Measurements from ENCODE around the gene TFR2.
"Not testable (repeated sequence)": the region's sequence is repeated elsewhere in the genome, so short reads cannot be mapped to it uniquely, and the experiment has no call there.

TFR2 gene

DNA sequence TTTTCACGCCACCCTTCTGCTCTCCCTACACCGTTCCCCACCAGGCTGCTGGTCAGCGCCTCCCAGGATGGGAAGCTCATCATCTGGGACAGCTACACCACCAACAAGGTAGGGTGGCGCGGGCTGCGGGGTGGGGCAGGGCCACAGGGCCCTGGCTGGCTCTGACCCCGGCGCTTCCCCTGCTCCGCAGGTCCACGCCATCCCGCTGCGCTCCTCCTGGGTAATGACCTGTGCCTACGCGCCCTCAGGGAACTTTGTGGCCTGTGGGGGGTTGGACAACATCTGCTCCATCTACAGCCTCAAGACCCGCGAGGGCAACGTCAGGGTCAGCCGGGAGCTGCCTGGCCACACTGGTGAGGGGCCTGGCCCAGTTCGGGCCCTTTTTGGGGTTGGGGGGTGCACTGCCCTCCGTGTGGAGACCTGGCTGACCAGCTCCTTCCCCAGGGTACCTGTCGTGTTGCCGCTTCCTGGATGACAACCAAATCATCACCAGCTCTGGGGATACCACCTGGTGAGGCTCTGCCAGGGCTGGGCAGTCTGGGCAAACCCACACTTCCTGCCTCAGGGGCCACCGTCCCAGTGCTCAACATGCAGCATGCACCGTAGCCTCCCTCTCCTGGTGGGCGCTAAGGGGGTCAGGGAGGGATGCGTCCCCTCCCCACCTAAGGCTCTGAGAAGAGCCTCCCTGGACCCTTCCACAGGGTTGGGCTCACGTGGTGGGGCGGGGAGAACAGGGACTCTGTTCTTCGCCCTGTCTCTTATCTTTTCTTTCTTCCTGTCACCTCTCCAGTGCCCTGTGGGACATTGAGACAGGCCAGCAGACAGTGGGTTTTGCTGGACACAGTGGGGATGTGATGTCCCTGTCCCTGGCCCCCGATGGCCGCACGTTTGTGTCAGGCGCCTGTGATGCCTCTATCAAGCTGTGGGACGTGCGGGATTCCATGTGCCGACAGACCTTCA lies 36.2 kb upstream of the TFR2 start:
- peak; percentile 16 for DNase-seq

DNA sequence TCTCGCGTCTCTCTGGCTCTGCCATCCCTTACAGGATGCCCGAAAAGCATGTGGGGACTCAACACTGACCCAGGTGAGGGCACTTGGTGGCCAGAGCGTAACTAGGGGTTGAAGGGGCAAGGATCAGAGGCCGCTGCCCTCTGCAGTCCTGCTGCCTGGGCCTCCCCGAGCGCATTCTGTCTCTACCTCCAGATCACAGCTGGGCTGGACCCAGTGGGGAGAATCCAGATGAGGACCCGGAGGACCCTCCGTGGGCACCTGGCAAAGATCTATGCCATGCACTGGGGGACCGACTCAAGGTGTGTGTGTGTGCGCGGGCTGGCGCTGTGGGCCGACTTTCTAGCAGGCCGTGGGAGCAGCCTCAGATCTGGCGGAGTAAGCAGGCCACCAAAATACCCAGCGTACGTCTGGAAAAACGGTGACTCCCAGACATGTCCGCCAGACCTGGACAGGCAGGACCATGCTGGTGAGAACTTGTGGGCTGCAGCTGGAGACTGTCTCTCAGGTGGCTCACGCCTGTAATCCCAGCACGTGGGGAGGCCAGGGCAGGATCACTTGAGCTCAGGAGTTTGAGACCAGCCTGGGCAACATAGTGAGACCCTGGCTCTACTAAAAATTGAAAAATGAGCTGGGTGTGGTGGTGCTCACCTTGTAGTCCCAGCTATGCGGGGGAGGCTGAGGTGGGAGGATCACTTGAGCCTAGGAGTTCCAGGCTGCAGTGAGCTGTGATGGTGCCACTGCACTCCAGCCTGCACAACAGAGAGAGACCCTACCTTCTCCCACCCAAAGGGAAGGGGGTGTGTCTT lies 35.4 kb upstream of the TFR2 start:
- DNase-seq: peak; percentile 14

GRCh38 chr7:100675581-100676350 lies 34.4 kb upstream of the TFR2 start:
- peak; percentile 96 for DNase-seq

DNA sequence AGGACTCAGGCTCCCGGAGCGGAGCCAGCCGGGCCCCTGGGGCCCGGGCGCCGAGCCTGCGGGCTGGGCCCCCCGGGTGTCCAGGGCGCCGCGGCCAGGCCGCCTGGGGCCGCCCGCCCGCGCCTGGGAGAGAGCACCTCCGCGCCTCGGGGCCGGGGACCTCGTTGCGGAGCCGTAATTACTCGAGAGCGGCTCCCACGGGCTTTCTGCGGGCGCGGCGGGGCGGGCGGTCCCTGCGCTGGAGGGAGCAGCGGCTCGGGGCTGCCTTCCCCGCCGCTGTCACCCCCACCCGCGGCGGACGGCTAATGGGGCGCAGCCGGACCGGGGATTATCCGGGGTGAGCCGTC lies 33.7 kb upstream of the TFR2 start:
- no peak for DNase-seq

DNA sequence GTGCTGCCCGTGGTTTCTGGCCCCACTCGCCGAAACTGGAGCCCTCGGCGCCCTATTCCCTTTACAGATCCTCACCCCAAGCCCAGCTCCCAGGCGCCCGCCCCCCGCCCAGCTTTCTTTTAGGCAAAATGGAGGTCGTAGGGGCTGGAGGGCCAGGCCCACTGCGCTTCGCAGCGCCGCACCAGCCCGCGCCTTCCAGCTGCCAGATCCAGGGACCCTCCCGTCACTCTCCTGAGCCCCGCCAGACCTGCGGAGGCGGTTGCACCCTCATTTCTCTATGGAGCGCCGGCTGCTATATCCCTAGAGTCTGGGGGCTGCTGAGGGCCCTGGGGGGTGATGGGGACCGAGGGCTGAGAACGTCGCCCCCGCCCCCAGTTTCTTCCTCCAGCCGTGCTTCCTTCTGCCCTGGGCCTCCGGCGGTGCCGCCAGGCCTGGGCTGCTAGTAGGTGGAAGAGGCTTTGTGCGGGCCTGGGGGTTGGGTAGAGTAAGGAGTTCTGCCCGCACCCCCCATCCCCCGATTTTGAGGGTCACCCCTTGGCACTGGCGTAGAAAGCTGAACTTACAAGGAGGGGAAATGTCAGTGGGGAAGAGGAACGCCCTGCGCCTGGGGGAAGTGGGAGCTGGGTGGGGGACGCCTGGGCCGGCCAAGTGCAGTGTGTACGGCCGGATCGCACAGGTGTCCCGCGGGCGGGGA lies 33.2 kb upstream of the TFR2 start:
- peak; percentile 32 for DNase-seq

DNA sequence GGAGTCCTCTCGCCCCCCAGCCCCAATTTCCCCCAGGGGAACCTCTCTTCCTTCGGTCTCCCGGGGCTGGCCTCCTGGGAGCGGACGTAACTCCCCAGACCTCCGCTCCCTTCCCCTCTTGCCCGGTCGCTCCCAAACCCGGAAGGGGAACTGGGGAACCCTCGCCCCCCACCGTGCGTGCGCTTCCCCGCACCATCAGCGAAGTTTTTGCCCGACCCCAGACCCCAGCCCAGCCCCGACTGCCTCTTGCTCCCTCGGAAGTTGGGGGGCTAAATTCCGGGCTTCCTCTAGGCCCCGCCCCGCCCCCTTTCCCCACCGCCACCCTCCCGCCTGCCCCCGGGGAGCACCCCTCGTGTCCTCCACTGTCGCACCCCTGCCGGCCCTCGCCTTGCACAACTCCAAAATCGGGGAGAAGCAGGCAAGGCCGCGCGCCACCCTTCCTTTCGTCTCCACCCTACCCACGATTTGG lies 32.6 kb upstream of the TFR2 start:
- DNase-seq: peak; percentile 58

GRCh38 chr7:100673302-100673941 lies 32.1 kb upstream of the TFR2 start, which contains the start of gene GNB2:
GNB2 (plus strand) TSS chr7:100673740; CDS start chr7:100676266, 2,526 bp downstream.
- peak; percentile 99 for DNase-seq

DNA sequence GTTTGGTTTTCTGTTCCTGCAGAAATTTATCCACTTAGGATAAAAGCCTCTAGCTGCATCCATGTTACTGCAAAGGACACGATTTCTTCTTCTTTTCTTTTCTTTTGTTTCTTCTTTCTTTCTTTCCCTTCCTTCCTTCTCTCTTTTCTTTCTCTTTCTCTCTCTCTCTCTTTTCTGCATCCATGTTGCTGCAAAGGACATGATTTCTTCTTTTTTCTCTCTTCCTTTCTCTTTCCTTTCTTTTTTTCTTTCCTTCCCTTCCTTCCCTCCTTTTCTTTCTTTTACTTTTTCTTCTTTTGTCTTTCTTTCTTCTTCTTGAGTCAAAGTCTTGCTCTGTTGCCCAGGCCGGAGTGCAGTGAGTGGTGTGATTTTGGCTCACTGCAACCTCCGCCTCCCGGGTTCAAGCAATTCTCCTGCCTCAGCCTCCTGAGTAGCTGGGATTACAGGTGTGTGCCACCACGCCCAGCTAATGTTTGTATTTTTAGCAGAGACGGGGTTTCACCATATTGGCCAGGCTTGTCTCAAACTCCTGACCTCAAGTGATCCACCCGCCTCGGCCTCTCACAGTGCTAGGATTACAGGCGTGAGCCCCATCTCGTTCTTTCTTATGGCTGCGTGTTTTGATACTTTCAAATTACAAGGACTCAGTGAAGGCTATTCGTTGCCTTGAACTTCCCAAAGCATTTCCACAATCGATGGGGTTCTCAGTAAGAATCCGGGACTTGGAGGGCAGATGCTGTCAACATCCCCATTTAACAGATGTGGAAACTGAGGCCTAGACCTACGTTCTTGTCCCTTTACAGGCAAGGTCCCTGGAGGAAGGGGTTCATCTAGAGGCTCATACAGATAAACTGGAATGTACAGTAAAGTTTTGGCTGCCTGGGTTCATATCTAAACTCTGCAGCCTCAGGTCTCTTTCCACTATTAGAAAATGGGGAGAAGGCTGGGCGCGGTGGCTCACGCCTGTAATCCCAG lies 30.3 kb upstream of the TFR2 start:
- no peak for DNase-seq

- no peak for DNase-seq
These were observed 28.7 kb upstream of the TFR2 start for GRCh38 chr7:100670074-100670473.

GRCh38 chr7:100669106-100669505 lies 27.8 kb upstream of the TFR2 start:
- not testable (repeated sequence) for DNase-seq

GRCh38 chr7:100668069-100668449 lies 26.7 kb upstream of the TFR2 start:
- no peak for DNase-seq

DNA sequence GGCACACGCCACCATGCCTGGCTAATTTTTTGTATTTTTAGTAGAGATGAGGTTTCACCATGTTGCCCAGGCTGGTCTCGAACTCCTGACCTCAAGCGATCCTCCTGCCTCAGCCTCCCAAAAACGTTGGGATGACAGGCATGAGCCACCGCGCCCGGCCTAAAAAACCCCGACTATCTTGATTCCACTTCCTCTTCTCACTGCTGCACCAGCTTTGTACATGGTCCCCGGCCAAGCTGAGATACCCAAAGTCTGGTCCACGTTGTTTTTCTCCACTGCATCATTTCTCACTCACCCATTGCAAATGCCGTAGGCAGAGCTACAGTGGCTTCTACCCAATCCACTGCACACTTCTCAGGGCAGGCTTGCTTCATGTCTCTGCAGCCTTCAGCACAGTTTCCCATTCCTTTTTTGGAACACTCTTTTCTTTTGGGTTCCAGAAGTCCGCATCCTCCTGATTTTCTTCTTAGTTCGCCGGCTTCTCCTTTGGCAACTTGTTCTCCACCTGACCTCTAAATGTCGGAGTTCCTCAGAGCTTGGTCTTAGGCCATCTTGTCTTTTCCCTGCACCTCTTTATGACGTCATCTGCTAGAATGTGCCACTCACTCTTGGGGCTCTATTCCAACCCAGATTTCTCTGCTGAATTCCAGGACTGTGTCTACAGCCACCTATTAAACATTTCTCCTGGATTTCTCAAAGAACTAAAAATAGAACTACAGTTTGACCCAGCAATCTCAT lies 26.1 kb upstream of the TFR2 start:
- no peak for DNase-seq

DNA sequence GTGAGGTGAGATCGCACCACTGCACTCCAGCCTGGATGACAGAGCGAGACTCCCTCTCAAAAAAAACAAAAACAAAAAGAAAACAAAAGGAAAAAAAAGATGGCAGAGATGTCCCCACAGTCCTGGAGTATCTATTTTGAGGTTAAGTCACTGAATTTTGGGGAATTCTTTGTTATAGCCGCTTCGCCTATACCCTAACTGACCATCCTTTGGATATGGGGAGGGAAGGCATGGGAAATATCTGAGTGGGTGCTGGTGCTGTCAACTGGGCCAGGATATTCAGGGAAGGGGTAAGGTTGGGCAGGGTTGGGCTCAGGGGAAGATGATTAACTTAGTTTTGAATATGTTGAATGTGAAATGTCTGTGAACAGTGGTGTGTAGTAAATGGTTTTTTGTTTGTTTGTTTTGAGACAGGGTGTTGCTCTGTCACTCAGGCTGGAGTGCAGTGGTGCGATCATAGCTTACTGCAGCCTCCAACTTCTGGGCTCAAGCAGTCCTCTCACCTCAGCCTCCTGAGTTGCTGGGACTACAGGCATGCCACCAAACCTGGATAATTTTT lies 23.9 kb upstream of the TFR2 start:
- DNase-seq: no peak

DNA sequence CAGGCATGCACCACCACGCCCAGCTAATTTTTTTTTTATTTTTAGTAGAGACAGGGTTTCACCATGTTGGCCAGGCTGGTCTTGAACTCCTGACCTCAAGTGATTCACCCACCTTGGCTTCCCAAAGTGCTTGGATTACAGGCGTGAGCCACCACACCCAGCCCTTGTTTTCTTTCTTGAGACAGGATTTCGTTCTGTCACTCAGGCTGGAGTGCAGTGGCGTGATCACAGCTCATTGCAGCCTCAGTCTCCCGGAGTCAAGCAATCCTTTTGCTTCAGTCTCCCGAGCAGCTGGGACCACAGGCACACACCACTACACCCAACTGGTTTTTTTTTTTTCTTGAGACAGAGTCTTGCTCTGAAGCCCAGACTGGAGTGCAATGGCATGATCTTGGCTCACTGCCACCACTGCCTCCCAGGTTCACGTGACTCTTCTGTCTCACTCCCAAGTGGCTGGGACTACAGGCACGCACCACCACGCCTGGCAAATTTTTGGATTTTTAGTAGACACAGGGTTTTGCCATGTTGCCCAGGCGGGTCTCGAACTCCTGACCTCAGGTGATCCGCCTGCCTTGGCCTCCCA lies 20.9 kb upstream of the TFR2 start:
- DNase-seq: not testable (repeated sequence)

GRCh38 chr7:100655908-100656674 lies 14.7 kb upstream of the TFR2 start, which contains the start of gene ACTL6B:
ACTL6B (minus strand) TSS chr7:100656448; CDS start chr7:100656354, 94 bp downstream.
- DNase-seq: peak; percentile 59

DNA sequence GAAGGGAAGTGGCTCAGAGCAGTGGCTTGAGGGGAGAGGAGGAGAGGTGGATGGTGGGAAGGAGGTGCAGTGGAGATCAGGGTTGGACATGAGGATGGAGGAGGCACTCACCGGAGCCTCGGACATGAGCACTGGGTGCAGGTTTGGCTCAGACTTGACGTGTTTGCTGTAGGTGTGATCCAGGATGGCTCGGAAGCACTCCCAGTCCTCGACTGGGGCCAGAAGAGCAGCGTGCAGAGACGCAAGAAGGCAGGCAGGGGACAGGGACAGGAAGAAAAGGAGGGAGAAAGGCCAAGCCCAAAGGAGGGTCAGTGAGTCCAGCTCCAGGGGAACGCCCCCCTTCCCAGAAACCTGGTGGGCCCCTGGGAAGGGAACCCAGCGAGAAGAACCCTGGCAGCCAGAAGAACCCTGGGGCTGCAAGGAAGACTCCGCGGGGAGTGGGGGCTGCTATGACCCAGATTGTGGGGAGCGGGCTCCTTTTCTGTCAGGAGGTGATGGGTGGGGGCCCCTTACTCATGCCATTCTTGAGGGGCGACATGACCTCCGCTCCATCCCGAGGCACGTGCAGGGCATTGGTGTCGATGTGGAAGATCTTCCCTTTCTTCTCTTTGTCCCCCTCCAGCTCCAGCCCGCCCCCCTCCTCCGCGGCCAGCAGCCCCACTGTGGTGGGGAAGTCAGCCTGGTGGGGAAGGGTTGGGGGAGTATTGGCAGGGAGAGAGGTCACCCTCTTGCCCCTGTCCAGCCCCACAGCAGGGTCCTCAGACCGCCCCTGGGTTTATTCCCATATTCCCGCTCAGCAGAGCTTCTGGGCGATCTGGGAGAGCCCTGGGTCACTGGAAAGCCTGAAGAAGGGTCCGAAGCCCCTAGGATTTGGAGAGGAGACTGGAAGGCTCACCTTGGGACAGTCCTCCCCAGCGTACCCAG lies 13.8 kb upstream of the TFR2 start:
- no peak for DNase-seq
